OCI-LY7 (cell line): Measurements from ENCODE around the gene RAP1A. TPM values are rescaled to one million over a fixed set of nuclear protein-coding genes. Genes with fewer than 3 reads are reported as not detected.
"Not testable (repeated sequence)": the region's sequence is repeated elsewhere in the genome, so short reads cannot be mapped to it uniquely, and the experiment has no call there.

Experiments
- BruUV-seq: library from RNA; stranded (reverse); fragments of 400-500 nt; replicated peaks from 2 replicates; lab custom pipeline; 2021; lab: Mats Ljungman, UMichigan
- CTCF ChIA-PET: fragments of 300-600 bp; sonication (Branson Sonifier 250); formaldehyde crosslinking; loops from one replicate; lab custom pipeline; 2022; ENCODE audit warnings: antibody characterized with exemption; ENCODE audit not compliant: unreplicated experiment; lab: Charles Lee
- POLR2A ChIA-PET: fragments of 300-600 bp; sonication (Branson Sonifier 250); formaldehyde crosslinking; loops from one replicate; lab custom pipeline; 2022; ENCODE audit warnings: antibody characterized with exemption; lab: Charles Lee
- DNase-seq: peaks from one replicate; pipeline ENCODE4 v3.0.0-alpha.2; 2015; ENCODE audit warnings: low spot score
- H2AFZ ChIP-seq: fragments of 200-600 bp; sonication (generic), shearing (Covaris generic); 2 replicates; pipeline ENCODE4 v1.6.1; 2014; ENCODE audit warnings: mild to moderate bottlenecking, antibody characterized with exemption, low read length, moderate library complexity
- H3K27ac ChIP-seq: fragments of 200-600 bp; sonication (generic); 2 replicates; pipeline ENCODE4 v1.5.1; 2014; ENCODE audit warnings: mixed run types, low read depth, mild to moderate bottlenecking, moderate library complexity, low read length, inconsistent platforms; ENCODE audit not compliant: poor library complexity, severe bottlenecking
- H3K36me3 ChIP-seq: fragments of 200-600 bp; sonication (generic); 2 replicates; pipeline ENCODE4 v1.6.1; 2014; ENCODE audit warnings: mild to moderate bottlenecking, antibody characterized with exemption, low read length, moderate library complexity, mixed read lengths; ENCODE audit not compliant: insufficient read depth
- H3K4me1 ChIP-seq: fragments of 200-600 bp; sonication (generic); 2 replicates; pipeline ENCODE4 v1.5.1; 2014; ENCODE audit warnings: mild to moderate bottlenecking, low read length; ENCODE audit not compliant: insufficient read depth, poor library complexity, severe bottlenecking
- H3K4me2 ChIP-seq: fragments of 200-600 bp; sonication (generic); 2 replicates; pipeline ENCODE4 v1.6.1; 2014; ENCODE audit warnings: mild to moderate bottlenecking, low read length
- H3K4me3 ChIP-seq: fragments of 200-600 bp; sonication (generic); 2 replicates; pipeline ENCODE4 v1.5.1; 2014; ENCODE audit warnings: mild to moderate bottlenecking, low read depth, low read length; ENCODE audit not compliant: poor library complexity, severe bottlenecking
- H3K79me2 ChIP-seq: fragments of 200-600 bp; sonication (generic); 2 replicates; pipeline ENCODE4 v1.6.1; 2016; ENCODE audit warnings: low read depth, mild to moderate bottlenecking, low read length, moderate library complexity, mixed read lengths; ENCODE audit not compliant: insufficient read depth
- H3K9me2 ChIP-seq: fragments of 200-600 bp; sonication (generic); 2 replicates; pipeline ENCODE4 v1.6.1; 2016; ENCODE audit warnings: mild to moderate bottlenecking, low read length, mixed read lengths; ENCODE audit not compliant: insufficient read depth
- H3K9me3 ChIP-seq: fragments of 200-600 bp; sonication (generic); 2 replicates; pipeline ENCODE4 v1.6.1; 2014; ENCODE audit warnings: mild to moderate bottlenecking, mixed run types, low read length, mixed read lengths
- H4K20me1 ChIP-seq: fragments of 200-600 bp; sonication (generic); 2 replicates; pipeline ENCODE4 v1.6.1; 2014; ENCODE audit warnings: mild to moderate bottlenecking, antibody characterized with exemption, low read length, moderate library complexity, mixed read lengths; ENCODE audit not compliant: insufficient read depth
- EZH2phosphoT487 ChIP-seq: fragments of 200-600 bp; sonication (generic); IDR thresholded peaks from 2 replicates; pipeline ENCODE4 v1.6.1; 2018; ENCODE audit warnings: low read depth, borderline replicate concordance, mild to moderate bottlenecking, mixed run types, antibody characterized with exemption, low read length, moderate library complexity, mixed read lengths
- intact Hi-C: fragments of 100-400 bp; cut with micrococcal nuclease; formaldehyde crosslinking; loops from one replicate; pipeline ENCODE4 v1.10.0; 2022; ENCODE audit not compliant: unreplicated experiment
- total RNA-seq, 2 experiments: library from RNA; depleted of rRNA in 1 of 2; stranded (reverse); fragments of >200 nt in 1 of 2; shearing (Covaris generic) in 1 of 2; gene quantifications; 2 replicates each; pipeline ENCODE4 v1.2.3, GENCODE V29; 2014 to 2022
- TF ChIP-seq, protein P1 (sequence below): fragments of 200-600 bp; sonication (generic); conservative IDR thresholded peaks from 2 replicates; pipeline ENCODE4 v1.5.1; 2014; ENCODE audit warnings: mild to moderate bottlenecking, antibody characterized with exemption, low read length, moderate library complexity, mixed read lengths

RAP1A gene
- total RNA-seq, 2 experiments from 2014 or later: 10.4 to 86.3 TPM

DNA sequence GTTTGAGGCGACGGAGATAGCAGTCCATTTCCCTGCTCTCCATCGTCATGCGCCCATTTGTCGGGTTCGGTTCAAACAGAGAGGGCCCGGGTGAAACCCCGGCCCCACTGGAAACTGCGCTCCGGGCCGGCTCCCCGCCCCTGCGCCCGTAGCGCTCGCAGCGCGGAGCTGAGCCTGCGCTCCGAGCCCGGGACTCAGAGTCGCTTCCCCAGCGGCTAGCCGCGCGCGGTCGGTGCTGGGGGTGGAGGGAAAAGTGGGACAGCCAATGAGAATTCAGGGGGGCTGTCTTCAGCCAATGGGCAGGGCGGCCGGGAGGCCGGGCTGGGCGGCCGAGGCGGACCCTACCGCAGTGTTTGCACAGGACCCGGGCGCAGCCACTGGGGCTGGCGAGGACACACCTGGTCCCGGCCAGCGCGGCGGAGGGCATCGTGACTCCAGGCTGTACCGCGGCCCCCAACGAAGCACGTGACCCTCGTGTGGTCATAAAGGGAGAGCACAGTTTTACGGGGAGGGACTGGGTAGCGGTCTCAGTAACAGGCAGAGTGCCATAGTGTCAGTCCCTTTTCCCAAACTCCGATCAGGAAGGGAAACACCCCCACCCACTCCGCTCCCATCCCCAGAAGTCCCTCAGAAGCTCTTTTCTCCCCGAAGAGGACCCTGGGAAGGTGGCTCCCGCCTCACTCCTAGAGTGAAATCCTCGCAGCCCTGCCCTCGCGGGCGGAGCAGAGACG lies 119.8 kb downstream of the RAP1A start, which contains the start of gene INKA2:
Gene INKA2 (minus strand): TSS at position 202 of the 731 bp plus-strand sequence. CDS start 153 bp downstream, at position 49.
- H3K27ac ChIP-seq: peak within 1 kb of the TSS; percentile 44

DNA sequence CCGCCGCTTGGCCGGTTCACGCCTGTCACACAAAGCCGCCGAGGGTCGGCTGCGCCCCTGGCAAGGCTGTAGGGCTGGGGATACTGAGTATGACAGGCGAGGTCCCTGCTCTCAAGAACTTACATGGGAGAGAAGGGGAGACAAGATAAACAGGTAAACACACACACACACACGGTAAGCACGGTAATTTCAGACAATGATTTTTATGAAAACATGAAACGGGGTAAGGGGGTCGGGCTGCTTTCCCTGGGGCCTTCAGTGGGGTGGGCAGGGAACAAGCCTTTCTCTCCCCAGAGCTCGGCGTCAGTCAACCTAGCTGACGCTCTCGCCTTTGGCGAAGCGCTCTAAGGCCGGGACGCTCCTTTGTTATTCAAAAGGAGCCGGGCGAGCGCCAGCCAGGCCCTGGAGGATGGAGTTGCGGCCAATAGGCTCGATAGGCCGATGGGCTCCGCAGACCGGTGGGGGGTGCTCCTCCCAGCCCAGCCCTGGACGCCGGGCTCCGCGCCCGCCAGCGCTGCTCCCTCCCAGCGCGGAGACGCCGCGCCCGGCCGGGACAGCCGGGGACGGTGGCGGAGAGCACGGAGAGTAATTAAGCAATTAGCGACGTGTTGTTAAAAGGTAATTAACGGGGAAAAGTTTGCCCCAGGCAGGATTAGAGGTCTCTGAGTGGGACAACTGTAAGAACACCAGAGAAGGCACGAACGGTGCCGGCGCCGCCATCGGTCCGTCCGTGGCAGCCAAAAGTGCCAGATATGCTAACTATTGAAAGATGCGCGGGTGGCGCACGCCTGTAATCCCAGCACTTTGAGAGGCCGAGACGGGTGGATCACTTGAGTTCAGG lies 120.6 kb downstream of the RAP1A start:
- no TSS peak for BruUV-seq

More for the DNA sequence above, 119.8 kb downstream of the RAP1A start, which contains the start of gene INKA2:
- Histone ChIP-seq H3K9me3 (no peaks in the 10 kb centered on the region), H2AFZ (peak within 1 kb of the TSS; percentile 73), H4K20me1 (no peaks in the 10 kb centered on the region), H3K4me1 (peaks cover 32% of the 10 kb centered on the region), H3K79me2 (no peaks in the 10 kb centered on the region), H3K4me3 (peak within 1 kb of the TSS; percentile 78), H3K36me3 (no peaks in the 10 kb centered on the region), H3K4me2 (peak within 1 kb of the TSS; percentile 88), H3K9me2 (no peaks in the 10 kb centered on the region)
- BruUV-seq: no TSS peak
- intact Hi-C loops: loop anchor here (1.0 to 5.0 kb wide), 2 partner anchors 16 to 232 kb away; partner anchors contain the start of gene DDX20
- CTCF ChIA-PET: interaction anchor here (0.8 to 1.6 kb wide), 3 partner anchors 8 to 21 kb away, joined by 3 to 13 read pairs (median 3); no protein-coding TSS in a partner anchor
- TF ChIP-seq, protein P1, sequence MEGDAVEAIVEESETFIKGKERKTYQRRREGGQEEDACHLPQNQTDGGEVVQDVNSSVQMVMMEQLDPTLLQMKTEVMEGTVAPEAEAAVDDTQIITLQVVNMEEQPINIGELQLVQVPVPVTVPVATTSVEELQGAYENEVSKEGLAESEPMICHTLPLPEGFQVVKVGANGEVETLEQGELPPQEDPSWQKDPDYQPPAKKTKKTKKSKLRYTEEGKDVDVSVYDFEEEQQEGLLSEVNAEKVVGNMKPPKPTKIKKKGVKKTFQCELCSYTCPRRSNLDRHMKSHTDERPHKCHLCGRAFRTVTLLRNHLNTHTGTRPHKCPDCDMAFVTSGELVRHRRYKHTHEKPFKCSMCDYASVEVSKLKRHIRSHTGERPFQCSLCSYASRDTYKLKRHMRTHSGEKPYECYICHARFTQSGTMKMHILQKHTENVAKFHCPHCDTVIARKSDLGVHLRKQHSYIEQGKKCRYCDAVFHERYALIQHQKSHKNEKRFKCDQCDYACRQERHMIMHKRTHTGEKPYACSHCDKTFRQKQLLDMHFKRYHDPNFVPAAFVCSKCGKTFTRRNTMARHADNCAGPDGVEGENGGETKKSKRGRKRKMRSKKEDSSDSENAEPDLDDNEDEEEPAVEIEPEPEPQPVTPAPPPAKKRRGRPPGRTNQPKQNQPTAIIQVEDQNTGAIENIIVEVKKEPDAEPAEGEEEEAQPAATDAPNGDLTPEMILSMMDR: no peak; the same call in 1 of the 2 replicates
- no peak for TF ChIP-seq EZH2phosphoT487
- DNase-seq: peak; percentile 87
- POLR2A ChIA-PET: interaction anchor here (0.5 to 3.1 kb wide), 11 partner anchors 8 to 658 kb away, joined by 3 to 26 read pairs (median 6); no protein-coding TSS in a partner anchor

DNA sequence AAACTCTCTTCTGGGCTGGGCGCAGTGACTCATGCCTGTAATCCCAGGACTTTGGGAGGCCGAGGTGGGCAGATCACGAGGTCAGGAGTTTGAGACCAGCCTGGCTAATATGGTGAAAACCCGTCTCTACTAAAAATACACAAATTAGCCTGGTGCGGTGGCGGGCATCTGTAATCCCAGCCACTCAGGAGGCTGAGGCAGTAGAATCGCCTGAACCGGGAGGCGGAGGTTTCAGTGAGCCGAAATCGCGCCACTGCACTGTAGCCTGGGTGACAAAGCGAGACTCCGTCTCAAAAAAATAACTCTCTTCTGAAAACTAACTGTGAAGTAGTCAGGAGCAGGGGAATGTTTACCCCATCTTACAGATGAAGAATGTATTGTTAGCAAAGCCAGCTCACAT lies 122.7 kb downstream of the RAP1A start:
- H3K4me3 ChIP-seq, H3K27ac ChIP-seq, CTCF ChIA-PET, BruUV-seq, POLR2A ChIA-PET, H3K9me2 ChIP-seq, H2AFZ ChIP-seq, H4K20me1 ChIP-seq, H3K79me2 ChIP-seq, H3K36me3 ChIP-seq, DNase-seq, intact Hi-C loops, H3K9me3 ChIP-seq, H3K4me2 ChIP-seq: not testable (repeated sequence)
- peaks cover 31% of the 10 kb centered on the region for H3K4me1 ChIP-seq

More for the DNA sequence above, 120.6 kb downstream of the RAP1A start:
- Histone ChIP-seq H3K9me2 (no peaks in the 10 kb centered on the region), H3K79me2 (no peaks in the 10 kb centered on the region), H3K9me3 (no peaks in the 10 kb centered on the region), H3K4me1 (peaks cover 32% of the 10 kb centered on the region), H2AFZ (peak overlapping the region; percentile 73; the same call in 1 of the 2 replicates), H4K20me1 (no peaks in the 10 kb centered on the region), H3K36me3 (no peaks in the 10 kb centered on the region), H3K27ac (no peak overlapping the region), H3K4me3 (peak overlapping the region; percentile 78), H3K4me2 (peak overlapping the region; percentile 88)
- intact Hi-C loops: loop anchor here (1.0 to 5.0 kb wide), 2 partner anchors 15 to 233 kb away; partner anchors contain the start of gene DDX20
- POLR2A ChIA-PET: interaction anchor here (0.6 to 2.8 kb wide), 5 partner anchors 11 to 657 kb away, joined by 3 to 26 read pairs (median 6); no protein-coding TSS in a partner anchor
- CTCF ChIA-PET: interaction anchor here (1.6 kb wide), 1 partner anchor 11 kb away, joined by 13 read pairs; no protein-coding TSS in a partner anchor
- DNase-seq: peak; percentile 57
- TF ChIP-seq, protein P1: 0 out of 2 replicates have a peak, but pooled peaks have one; percentile 25
- no peak for TF ChIP-seq EZH2phosphoT487
